HL-60 (cell line): ENCODE measurements around the gene TMEM63B.

Experiments used
- DNase-seq, 2 experiments: peaks; one replicate each; pipeline ENCODE4 v3.0.0-alpha.2; 2010 to 2020; ENCODE audit warnings: low read depth in 1 of 2, low spot score in 1 of 2
- H3K27ac ChIP-seq: fragments of 250-450 bp; sonication (Bioruptor Pico); replicated peaks from 2 replicates; pipeline ENCODE4 v1.5.1; 2020; ENCODE audit warnings: mild to moderate bottlenecking, moderate library complexity
- H3K27me3 ChIP-seq: fragments of 250-450 bp; sonication (Bioruptor Pico); 2 replicates; pipeline ENCODE4 v1.5.1; 2021; ENCODE audit warnings: mild to moderate bottlenecking, moderate library complexity; ENCODE audit not compliant: insufficient read depth, poor library complexity, severe bottlenecking
- H3K4me3 ChIP-seq: replicated peaks from 2 replicates; pipeline ENCODE4 v1.5.1; 2011; ENCODE audit warnings: mild to moderate bottlenecking, control low read depth, low read length; ENCODE audit not compliant: insufficient read depth
- GABPA ChIP-seq: IDR thresholded peaks from 2 replicates; pipeline ENCODE4 v1.6.1; 2012; ENCODE audit warnings: low read depth
- POLR2AphosphoS5 ChIP-seq: IDR thresholded peaks from 2 replicates; pipeline ENCODE4 v1.6.1; 2012; ENCODE audit warnings: low read depth
- SPI1 ChIP-seq: IDR thresholded peaks from 2 replicates; pipeline ENCODE4 v1.6.1; 2012; ENCODE audit warnings: low read depth, mild to moderate bottlenecking, borderline replicate concordance
- TF ChIP-seq, protein P1 (sequence below): IDR thresholded peaks from 2 replicates; pipeline ENCODE4 v1.6.1; 2012; ENCODE audit warnings: low read depth; ENCODE audit not compliant: insufficient replicate concordance
- TF ChIP-seq, protein P2 (sequence below): IDR thresholded peaks from one replicate; pipeline ENCODE4 v1.5.1; 2011; ENCODE audit warnings: low read length, control low read depth, inconsistent platforms; ENCODE audit not compliant: insufficient read depth

Gene TMEM63B

DNA sequence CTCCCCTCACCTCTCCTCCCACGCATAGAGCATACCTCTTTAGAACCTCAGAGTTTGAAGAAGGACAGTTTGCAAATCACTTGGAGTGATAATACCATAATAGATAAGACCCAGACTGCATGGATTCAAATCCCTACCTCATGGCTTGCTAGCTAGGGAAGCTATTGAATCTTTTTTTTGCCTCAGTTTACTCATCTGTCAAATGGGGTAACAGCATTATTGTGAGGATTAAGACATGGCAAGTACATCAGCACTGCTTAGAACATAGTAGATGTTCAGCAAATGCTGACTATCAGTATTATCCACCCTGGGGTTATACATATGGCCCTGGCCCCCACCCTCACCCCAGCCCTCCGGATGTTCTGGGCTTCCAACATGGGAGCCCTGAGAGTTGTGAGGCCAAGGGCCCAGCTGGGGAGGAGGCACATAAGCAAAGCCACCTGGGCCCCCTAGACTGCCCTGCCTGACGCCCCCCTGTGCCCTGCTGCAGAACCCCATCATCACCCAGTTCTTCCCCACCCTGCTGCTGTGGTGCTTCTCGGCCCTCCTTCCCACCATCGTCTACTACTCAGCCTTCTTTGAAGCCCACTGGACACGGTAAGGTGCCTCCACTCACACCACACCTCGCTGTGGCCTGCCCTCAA lies 22.1 kb downstream of the TMEM63B start:
- TF ChIP-seq, protein P1, sequence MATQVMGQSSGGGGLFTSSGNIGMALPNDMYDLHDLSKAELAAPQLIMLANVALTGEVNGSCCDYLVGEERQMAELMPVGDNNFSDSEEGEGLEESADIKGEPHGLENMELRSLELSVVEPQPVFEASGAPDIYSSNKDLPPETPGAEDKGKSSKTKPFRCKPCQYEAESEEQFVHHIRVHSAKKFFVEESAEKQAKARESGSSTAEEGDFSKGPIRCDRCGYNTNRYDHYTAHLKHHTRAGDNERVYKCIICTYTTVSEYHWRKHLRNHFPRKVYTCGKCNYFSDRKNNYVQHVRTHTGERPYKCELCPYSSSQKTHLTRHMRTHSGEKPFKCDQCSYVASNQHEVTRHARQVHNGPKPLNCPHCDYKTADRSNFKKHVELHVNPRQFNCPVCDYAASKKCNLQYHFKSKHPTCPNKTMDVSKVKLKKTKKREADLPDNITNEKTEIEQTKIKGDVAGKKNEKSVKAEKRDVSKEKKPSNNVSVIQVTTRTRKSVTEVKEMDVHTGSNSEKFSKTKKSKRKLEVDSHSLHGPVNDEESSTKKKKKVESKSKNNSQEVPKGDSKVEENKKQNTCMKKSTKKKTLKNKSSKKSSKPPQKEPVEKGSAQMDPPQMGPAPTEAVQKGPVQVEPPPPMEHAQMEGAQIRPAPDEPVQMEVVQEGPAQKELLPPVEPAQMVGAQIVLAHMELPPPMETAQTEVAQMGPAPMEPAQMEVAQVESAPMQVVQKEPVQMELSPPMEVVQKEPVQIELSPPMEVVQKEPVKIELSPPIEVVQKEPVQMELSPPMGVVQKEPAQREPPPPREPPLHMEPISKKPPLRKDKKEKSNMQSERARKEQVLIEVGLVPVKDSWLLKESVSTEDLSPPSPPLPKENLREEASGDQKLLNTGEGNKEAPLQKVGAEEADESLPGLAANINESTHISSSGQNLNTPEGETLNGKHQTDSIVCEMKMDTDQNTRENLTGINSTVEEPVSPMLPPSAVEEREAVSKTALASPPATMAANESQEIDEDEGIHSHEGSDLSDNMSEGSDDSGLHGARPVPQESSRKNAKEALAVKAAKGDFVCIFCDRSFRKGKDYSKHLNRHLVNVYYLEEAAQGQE: no peak
- Histone ChIP-seq H3K27me3 (no peaks in the 10 kb centered on the region), H3K4me3 (no peak overlapping the region)

DNA sequence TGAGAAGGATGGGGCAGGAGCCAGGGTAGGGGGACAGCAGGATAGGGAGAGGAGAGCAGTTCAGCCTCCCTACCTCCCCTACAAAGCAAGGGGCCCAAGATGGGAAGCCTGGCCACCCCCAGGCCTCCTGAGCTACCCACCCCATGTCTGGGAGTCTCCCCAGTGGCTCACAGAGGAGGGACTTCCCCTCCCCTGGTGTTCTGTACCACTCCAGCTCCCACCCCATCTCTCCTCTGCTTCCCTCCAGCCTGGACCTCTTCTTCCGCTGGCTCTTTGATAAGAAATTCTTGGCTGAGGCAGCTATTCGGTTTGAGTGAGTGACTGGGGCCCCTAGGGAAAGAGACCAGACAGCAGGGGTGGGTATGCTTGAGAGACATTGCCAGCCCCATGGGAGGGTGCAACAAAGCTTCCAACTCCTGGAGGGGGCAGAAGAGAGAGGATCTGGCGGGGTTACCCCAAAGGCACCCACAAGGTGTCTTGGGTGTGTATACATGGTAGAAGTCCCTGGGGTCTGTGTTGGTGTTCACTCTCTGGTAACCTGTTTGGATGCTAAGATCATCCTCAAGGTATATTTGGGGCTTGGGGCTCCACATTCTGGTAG lies 23.1 kb downstream of the TMEM63B start:
- no peak for TF ChIP-seq SPI1
- H3K27me3 ChIP-seq: no peaks in the 10 kb centered on the region

More for the DNA sequence above, 22.1 kb downstream of the TMEM63B start:
- no peak overlapping the region for H3K27ac ChIP-seq
- no peak for DNase-seq

DNA sequence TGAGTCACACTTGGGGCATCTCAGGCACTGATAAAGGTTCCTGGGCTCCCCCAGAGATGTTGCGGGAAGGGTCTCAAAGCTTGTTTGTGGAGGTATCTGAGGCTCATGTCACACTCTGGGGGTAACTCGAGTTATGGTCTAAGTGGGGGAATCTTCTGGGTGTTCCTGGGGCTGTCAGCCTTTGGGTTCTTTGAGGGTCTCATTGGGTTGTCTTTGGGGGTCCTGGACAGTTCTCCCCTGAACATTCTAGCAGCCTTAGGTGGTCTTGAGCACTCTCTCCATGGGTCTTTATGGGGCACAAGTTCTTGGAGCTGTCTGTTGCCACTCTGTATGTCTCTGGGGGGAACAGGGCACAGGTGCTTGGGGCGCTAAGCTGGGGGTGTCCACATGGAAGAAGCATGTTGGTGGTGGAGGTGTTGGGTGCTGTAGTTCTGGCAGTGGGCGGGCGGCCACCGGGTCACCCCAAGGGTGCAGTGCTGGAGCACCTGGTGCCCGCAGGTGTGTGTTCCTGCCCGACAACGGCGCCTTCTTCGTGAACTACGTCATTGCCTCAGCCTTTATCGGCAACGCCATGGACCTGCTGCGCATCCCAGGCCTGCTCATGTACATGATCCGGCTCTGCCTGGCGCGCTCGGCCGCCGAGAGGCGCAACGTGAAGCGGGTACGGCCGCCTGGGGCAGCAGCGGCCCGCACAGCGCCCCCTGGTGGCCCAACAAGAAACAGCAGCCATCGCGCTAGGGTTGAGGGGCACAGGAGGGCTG lies 24.2 kb downstream of the TMEM63B start:
- H3K27ac ChIP-seq: no peak overlapping the region
- DNase-seq: peak; percentile 56 to 75
- H3K4me3 ChIP-seq: no peak overlapping the region
- TF ChIP-seq, protein P2, sequence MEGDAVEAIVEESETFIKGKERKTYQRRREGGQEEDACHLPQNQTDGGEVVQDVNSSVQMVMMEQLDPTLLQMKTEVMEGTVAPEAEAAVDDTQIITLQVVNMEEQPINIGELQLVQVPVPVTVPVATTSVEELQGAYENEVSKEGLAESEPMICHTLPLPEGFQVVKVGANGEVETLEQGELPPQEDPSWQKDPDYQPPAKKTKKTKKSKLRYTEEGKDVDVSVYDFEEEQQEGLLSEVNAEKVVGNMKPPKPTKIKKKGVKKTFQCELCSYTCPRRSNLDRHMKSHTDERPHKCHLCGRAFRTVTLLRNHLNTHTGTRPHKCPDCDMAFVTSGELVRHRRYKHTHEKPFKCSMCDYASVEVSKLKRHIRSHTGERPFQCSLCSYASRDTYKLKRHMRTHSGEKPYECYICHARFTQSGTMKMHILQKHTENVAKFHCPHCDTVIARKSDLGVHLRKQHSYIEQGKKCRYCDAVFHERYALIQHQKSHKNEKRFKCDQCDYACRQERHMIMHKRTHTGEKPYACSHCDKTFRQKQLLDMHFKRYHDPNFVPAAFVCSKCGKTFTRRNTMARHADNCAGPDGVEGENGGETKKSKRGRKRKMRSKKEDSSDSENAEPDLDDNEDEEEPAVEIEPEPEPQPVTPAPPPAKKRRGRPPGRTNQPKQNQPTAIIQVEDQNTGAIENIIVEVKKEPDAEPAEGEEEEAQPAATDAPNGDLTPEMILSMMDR: peak; percentile 89
- TF ChIP-seq SPI1: no peak
- no peaks in the 10 kb centered on the region for H3K27me3 ChIP-seq

More for the DNA sequence above, 23.1 kb downstream of the TMEM63B start:
- no peak for DNase-seq
- Histone ChIP-seq H3K4me3 (no peak overlapping the region), H3K27ac (no peak overlapping the region)

DNA sequence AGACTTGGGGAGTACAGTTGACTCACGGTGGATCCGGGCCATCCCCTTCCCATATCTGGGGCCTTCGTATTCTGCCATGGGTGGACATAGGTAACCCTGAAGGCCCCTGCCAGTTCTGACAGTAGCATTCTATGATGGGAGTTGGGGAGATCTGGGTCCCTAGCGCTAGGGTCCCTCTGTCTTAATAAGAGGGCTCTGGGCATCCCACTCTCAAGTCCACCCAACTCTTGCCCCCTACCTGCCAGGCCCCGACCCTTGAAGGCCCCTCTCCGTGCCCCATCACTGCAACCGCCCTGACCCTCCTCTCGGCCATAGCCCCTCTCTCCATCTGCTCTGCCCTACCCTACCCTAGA lies 24.7 kb downstream of the TMEM63B start:
- no peaks in the 10 kb centered on the region for H3K27me3 ChIP-seq
- H3K27ac ChIP-seq: no peak overlapping the region
- DNase-seq: no peak
- no peak for TF ChIP-seq POLR2AphosphoS5
- TF ChIP-seq, protein P2: no peak
- no peak for TF ChIP-seq SPI1
- TF ChIP-seq GABPA: no peak
- TF ChIP-seq, protein P1: no peak
- no peak overlapping the region for H3K4me3 ChIP-seq
